Endothelial cell of umbilical vein (primary cell): Measurements from ENCODE around the gene TNKS2.

Source experiments
- EZH2 ChIP-seq: IDR thresholded peaks from 2 replicates; pipeline ENCODE4 v1.6.1; 2012; ENCODE audit warnings: borderline replicate concordance, low read depth, mild to moderate bottlenecking, moderate library complexity, low read length, inconsistent platforms; ENCODE audit not compliant: severe bottlenecking
- GATA2 ChIP-seq: IDR thresholded peaks from 2 replicates; pipeline ENCODE4 v1.7.0; 2011; ENCODE audit warnings: low read depth, mild to moderate bottlenecking, moderate library complexity, mixed read lengths, low read length; ENCODE audit not compliant: insufficient read length, insufficient read depth
- JUN ChIP-seq: IDR thresholded peaks from 2 replicates; pipeline ENCODE4 v1.6.1; 2011; ENCODE audit warnings: borderline replicate concordance, low read depth; ENCODE audit not compliant: insufficient read length, insufficient read depth
- MYC ChIP-seq: IDR thresholded peaks from one replicate; pipeline ENCODE4 v1.6.1; 2011; ENCODE audit warnings: mild to moderate bottlenecking, low read depth, low read length
- POLR2A ChIP-seq: IDR thresholded peaks from 2 replicates; pipeline ENCODE4 v1.6.1; 2012; ENCODE audit warnings: low read depth, mild to moderate bottlenecking, control low read depth, low read length
- POLR2AphosphoS5 ChIP-seq: IDR thresholded peaks from 2 replicates; pipeline ENCODE4 v1.6.1; 2012; ENCODE audit warnings: low read depth, mild to moderate bottlenecking, control low read depth, low read length, moderate library complexity; ENCODE audit not compliant: insufficient read depth
- TF ChIP-seq, protein P1 (sequence below), 2 donors: IDR thresholded peaks; 1 replicate in 1 of 2; 2 replicates in 1 of 2; pipeline ENCODE4 v1.5.1; 2011; ENCODE audit warnings: low read length in 2 of 2, mild to moderate bottlenecking in 2 of 2, moderate library complexity in 2 of 2, control low read depth in 1 of 2, inconsistent platforms in 1 of 2, low read depth in 1 of 2; ENCODE audit not compliant: insufficient read depth in 1 of 2; ENCODE audit errors: extremely low read depth in 1 of 2

DNA sequence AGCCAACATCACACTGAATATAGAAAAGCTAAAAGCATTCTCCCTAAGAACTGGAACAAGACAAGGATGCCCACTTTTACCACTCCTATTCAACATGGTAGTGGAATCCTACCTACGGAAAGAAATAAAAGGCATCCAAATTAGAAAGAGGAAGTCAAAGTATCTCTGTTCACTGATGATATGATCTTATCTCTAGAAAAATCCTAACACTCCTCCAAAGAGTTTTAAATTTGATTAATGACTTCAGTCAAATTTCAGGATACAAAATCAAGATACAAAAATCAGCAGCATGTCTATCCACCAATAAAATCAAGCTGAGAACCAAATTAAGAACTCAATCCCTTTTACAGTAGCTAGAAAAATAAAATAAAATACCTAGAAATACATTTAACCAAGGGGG, 35.3 kb upstream of the TNKS2 start:
- TF ChIP-seq POLR2AphosphoS5 = no peak
- TF ChIP-seq, protein P1, sequence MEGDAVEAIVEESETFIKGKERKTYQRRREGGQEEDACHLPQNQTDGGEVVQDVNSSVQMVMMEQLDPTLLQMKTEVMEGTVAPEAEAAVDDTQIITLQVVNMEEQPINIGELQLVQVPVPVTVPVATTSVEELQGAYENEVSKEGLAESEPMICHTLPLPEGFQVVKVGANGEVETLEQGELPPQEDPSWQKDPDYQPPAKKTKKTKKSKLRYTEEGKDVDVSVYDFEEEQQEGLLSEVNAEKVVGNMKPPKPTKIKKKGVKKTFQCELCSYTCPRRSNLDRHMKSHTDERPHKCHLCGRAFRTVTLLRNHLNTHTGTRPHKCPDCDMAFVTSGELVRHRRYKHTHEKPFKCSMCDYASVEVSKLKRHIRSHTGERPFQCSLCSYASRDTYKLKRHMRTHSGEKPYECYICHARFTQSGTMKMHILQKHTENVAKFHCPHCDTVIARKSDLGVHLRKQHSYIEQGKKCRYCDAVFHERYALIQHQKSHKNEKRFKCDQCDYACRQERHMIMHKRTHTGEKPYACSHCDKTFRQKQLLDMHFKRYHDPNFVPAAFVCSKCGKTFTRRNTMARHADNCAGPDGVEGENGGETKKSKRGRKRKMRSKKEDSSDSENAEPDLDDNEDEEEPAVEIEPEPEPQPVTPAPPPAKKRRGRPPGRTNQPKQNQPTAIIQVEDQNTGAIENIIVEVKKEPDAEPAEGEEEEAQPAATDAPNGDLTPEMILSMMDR (IDR thresholded peaks at IDR 0.05; ENCODE audit: extremely low read depth in 1 of 2, insufficient read depth in 1 of 2, low read depth in 1 of 2, low read length in 2 of 2) = no peak
- TF ChIP-seq JUN = no peak
- no peak for TF ChIP-seq MYC
- no peak for TF ChIP-seq POLR2A
- no peak for TF ChIP-seq EZH2
- no peak for TF ChIP-seq GATA2
